IMR-90 (cell line): ENCODE results near the gene PLXNC1.

Source experiments
- CEBPB ChIP-seq: IDR thresholded peaks from 2 replicates; pipeline ENCODE4 v1.6.1; 2012; ENCODE audit warnings: low read depth, low read length, improper control_type of control experiment
- CHD1 ChIP-seq: IDR thresholded peaks from 2 replicates; pipeline ENCODE4 v1.6.1; 2012; ENCODE audit warnings: low read depth, low read length, improper control_type of control experiment
- FOS ChIP-seq: fragments of 150-350 bp; IDR thresholded peaks from 2 replicates; pipeline ENCODE4 v1.6.1; 2016; ENCODE audit warnings: low read depth, low read length
- MAZ ChIP-seq: IDR thresholded peaks from 2 replicates; pipeline ENCODE4 v1.6.1; 2012; ENCODE audit warnings: low read depth, mild to moderate bottlenecking, low read length, improper control_type of control experiment, moderate library complexity, borderline replicate concordance
- POLR2A ChIP-seq: IDR thresholded peaks from 2 replicates; pipeline ENCODE4 v1.6.1; 2012; ENCODE audit warnings: mild to moderate bottlenecking, low read depth, low read length
- RAD21 ChIP-seq: IDR thresholded peaks from 2 replicates; pipeline ENCODE4 v1.6.1; 2012; ENCODE audit warnings: low read length, improper control_type of control experiment
- RCOR1 ChIP-seq: IDR thresholded peaks from 2 replicates; pipeline ENCODE4 v1.6.1; 2012; ENCODE audit warnings: mild to moderate bottlenecking, low read length, improper control_type of control experiment; ENCODE audit not compliant: insufficient replicate concordance
- RFX5 ChIP-seq: IDR thresholded peaks from 2 replicates; pipeline ENCODE4 v1.8.0; 2012; ENCODE audit warnings: low read depth, mild to moderate bottlenecking, low read length, moderate library complexity
- TF ChIP-seq, protein P1 (sequence below): conservative IDR thresholded peaks from 2 replicates; pipeline ENCODE4 v1.5.1; 2012; ENCODE audit warnings: mild to moderate bottlenecking, low read depth, low read length, improper control_type of control experiment
- TF ChIP-seq, protein P2 (sequence below): fragments of 150-350 bp; IDR thresholded peaks from 2 replicates; pipeline ENCODE4 v1.6.1; 2016; ENCODE audit warnings: low read depth, mild to moderate bottlenecking, low read length, moderate library complexity, borderline replicate concordance
- TF ChIP-seq, protein P3 (sequence below): fragments of 150-350 bp; IDR thresholded peaks from 2 replicates; pipeline ENCODE4 v1.6.1; 2017; ENCODE audit warnings: mild to moderate bottlenecking, antibody characterized with exemption, low read length, low read depth

DNA sequence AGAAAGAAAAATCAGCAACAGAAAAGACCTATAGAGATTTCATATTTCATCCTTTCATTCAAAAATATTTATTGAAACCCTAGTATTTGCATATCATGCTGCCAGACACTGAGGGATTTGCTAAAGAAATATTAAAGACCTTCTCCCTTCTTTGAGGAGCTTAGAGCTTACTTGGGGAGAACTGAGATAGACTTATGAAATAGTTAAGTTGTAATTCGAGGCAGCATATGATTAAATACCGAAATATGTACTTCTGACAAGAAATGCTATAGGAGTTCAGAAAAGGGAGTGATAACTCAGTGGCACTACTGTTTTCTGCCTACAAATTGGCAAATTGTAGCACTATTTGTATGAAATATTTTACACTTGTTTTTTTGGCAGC, 59.1 kb downstream of the PLXNC1 start:
- TF ChIP-seq, protein P1, sequence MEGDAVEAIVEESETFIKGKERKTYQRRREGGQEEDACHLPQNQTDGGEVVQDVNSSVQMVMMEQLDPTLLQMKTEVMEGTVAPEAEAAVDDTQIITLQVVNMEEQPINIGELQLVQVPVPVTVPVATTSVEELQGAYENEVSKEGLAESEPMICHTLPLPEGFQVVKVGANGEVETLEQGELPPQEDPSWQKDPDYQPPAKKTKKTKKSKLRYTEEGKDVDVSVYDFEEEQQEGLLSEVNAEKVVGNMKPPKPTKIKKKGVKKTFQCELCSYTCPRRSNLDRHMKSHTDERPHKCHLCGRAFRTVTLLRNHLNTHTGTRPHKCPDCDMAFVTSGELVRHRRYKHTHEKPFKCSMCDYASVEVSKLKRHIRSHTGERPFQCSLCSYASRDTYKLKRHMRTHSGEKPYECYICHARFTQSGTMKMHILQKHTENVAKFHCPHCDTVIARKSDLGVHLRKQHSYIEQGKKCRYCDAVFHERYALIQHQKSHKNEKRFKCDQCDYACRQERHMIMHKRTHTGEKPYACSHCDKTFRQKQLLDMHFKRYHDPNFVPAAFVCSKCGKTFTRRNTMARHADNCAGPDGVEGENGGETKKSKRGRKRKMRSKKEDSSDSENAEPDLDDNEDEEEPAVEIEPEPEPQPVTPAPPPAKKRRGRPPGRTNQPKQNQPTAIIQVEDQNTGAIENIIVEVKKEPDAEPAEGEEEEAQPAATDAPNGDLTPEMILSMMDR, result no peak
- TF ChIP-seq, protein P2, sequence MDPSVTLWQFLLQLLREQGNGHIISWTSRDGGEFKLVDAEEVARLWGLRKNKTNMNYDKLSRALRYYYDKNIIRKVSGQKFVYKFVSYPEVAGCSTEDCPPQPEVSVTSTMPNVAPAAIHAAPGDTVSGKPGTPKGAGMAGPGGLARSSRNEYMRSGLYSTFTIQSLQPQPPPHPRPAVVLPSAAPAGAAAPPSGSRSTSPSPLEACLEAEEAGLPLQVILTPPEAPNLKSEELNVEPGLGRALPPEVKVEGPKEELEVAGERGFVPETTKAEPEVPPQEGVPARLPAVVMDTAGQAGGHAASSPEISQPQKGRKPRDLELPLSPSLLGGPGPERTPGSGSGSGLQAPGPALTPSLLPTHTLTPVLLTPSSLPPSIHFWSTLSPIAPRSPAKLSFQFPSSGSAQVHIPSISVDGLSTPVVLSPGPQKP, result no peak
- TF ChIP-seq POLR2A, result no peak
- no peak for TF ChIP-seq CHD1
- TF ChIP-seq MAZ, result no peak
- TF ChIP-seq, protein P3, sequence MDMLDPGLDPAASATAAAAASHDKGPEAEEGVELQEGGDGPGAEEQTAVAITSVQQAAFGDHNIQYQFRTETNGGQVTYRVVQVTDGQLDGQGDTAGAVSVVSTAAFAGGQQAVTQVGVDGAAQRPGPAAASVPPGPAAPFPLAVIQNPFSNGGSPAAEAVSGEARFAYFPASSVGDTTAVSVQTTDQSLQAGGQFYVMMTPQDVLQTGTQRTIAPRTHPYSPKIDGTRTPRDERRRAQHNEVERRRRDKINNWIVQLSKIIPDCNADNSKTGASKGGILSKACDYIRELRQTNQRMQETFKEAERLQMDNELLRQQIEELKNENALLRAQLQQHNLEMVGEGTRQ, result no peak
- TF ChIP-seq CEBPB, result no peak
- TF ChIP-seq RAD21, result no peak
- no peak for TF ChIP-seq RCOR1
- TF ChIP-seq FOS, result no peak
- TF ChIP-seq RFX5, result no peak
